Natural killer cell (primary cell): ENCODE results near the gene PIK3CB. TPM values are rescaled to one million over a fixed set of nuclear protein-coding genes. Genes with fewer than 3 reads are reported as not detected.
"Not testable (repeated sequence)": the region's sequence is repeated elsewhere in the genome, so short reads cannot be mapped to it uniquely, and the experiment has no call there.

ENCODE experiments used
- ATAC-seq, 3 donors: fragments of 150-1000 bp in 2 of 3; fragments of 200-7000 bp in 1 of 3; cut with Tn5 transposase; 1 replicate in 1 of 3; 2 replicates in 2 of 3; pipeline ENCODE4 v1.10.0; 2021; ENCODE audit warnings: mild to moderate bottlenecking in 2 of 3, moderate library complexity in 2 of 3
- DNase-seq, 2 donors: peaks; one replicate each; pipeline versions ENCODE4 v3.0.0 to v3.0.0-alpha.2; 2013 to 2021; ENCODE audit warnings: mixed read lengths in 1 of 2
- H3K27ac ChIP-seq: one replicate; pipeline ENCODE4 v1.5.1; 2013; ENCODE audit warnings: mild to moderate bottlenecking, low read length
- H3K27me3 ChIP-seq: one replicate; pipeline ENCODE4 v1.6.1; 2013; ENCODE audit warnings: low read length; ENCODE audit not compliant: control insufficient read depth, insufficient read depth
- H3K36me3 ChIP-seq: one replicate; pipeline ENCODE4 v1.6.1; 2013; ENCODE audit warnings: low read length; ENCODE audit not compliant: control insufficient read depth, insufficient read depth
- H3K4me1 ChIP-seq: one replicate; pipeline ENCODE4 v1.6.1; 2013; ENCODE audit warnings: low read length; ENCODE audit not compliant: control insufficient read depth, insufficient read depth
- H3K4me3 ChIP-seq: one replicate; pipeline ENCODE4 v1.5.1; 2013; ENCODE audit warnings: low read length
- H3K9me3 ChIP-seq: one replicate; pipeline ENCODE4 v1.6.1; 2013; ENCODE audit warnings: low read length; ENCODE audit not compliant: control insufficient read depth, insufficient read depth
- H3K27ac Mint-ChIP-seq, 2 donors: one replicate each; pipeline ENCODE4 v1.8.0; 2022; ENCODE audit warnings: mild to moderate bottlenecking in 2 of 2, mixed read lengths in 2 of 2, moderate library complexity in 1 of 2
- H3K27me3 Mint-ChIP-seq, 2 donors: one replicate each; pipeline ENCODE4 v1.8.0; 2022; ENCODE audit warnings: low read depth in 2 of 2, mixed read lengths in 2 of 2
- H3K36me3 Mint-ChIP-seq: one replicate; pipeline ENCODE4 v1.8.0; 2022; ENCODE audit warnings: mixed read lengths
- H3K4me1 Mint-ChIP-seq, 2 donors: one replicate each; pipeline ENCODE4 v1.8.0; 2022; ENCODE audit warnings: mixed read lengths in 2 of 2
- H3K4me3 Mint-ChIP-seq: one replicate; pipeline ENCODE4 v1.8.0; 2022; ENCODE audit warnings: mild to moderate bottlenecking, moderate library complexity, mixed read lengths
- H3K9me3 Mint-ChIP-seq, 2 donors: one replicate each; pipeline ENCODE4 v1.8.0; 2022; ENCODE audit warnings: mixed read lengths in 2 of 2
- WGBS: methylation state at CpG from one replicate; pipeline ENCODE4 v1.1.7; 2013; ENCODE audit warnings: missing lambda C conversion rate; ENCODE audit not compliant: insufficient coverage; 5-methylcytosine and 5-hydroxymethylcytosine counted together
- intact Hi-C: fragments of 100-400 bp; cut with micrococcal nuclease; formaldehyde crosslinking; loops from one replicate; pipeline ENCODE4 v1.14.2; 2022
- total RNA-seq, 4 donors: library from RNA; stranded (reverse); fragments of 120-200 nt in 1 of 4; gene quantifications; one replicate each; pipeline versions ENCODE4 v1.2.3 to v1.2.4, GENCODE V29; 2013 to 2022
- TF ChIP-seq, protein P1 (sequence below): fragments of 200-600 bp; IDR thresholded peaks from one replicate; pipeline ENCODE4 v1.8.0; 2022; ENCODE audit warnings: antibody characterized with exemption

Gene PIK3CB
- total RNA-seq, 3 donors from 2014 or later (not counting 1 experiment from before 2014, with no cell fraction given): 13.2 to 20.2 (median 18.0) TPM

DNA sequence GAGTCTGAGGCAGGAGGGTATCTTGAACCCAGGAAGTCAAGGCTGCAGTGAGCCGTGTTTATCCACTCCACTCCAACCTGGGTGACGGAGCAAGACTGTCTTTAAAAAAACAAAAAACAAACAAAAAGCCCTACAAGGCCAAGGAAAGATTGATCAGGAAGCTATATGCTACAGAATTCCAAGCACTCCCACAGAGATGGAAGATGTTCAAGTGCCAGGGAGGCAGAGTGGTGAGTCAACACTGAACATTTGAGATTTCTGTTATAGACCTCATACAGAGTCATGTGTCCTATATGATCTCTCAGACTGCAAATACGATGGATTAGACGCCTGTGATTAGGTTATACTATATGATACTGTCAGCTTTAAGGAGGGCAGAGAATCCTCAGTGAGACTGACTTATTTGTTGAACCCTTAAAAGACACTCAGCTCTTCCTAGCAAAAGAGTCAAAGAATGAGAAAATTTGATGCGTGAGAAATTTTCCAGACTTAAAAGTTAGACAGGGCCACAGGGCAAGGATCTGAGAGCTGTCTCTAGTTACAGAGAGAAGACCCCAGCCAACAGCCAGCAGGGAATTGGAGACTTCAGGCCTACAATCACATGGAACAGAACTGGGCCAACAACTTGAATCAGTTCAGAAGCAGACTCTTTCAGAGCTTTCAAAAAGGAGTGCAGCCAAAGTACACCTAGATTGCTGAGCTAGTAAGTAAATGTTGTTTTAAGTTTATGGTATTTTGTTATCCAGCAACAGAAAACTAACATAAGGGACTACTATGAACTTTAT lies 107.6 kb downstream of the PIK3CB start:
- peaks cover 8 to 12% of the 10 kb centered on the region in 2 donors for H3K4me1 Mint-ChIP-seq
- peaks cover 9% of the 10 kb centered on the region for H3K36me3 Mint-ChIP-seq
- H3K27me3 Mint-ChIP-seq: no peaks in the 10 kb centered on the region
- no peak overlapping the region for H3K27ac Mint-ChIP-seq
- H3K27ac ChIP-seq: no peak overlapping the region
- no peak overlapping the region for H3K4me3 Mint-ChIP-seq
- WGBS: 94% methylated on average over 5 of the region's 5 CpGs
- no peaks in the 10 kb centered on the region for H3K9me3 Mint-ChIP-seq
- TF ChIP-seq, protein P1, sequence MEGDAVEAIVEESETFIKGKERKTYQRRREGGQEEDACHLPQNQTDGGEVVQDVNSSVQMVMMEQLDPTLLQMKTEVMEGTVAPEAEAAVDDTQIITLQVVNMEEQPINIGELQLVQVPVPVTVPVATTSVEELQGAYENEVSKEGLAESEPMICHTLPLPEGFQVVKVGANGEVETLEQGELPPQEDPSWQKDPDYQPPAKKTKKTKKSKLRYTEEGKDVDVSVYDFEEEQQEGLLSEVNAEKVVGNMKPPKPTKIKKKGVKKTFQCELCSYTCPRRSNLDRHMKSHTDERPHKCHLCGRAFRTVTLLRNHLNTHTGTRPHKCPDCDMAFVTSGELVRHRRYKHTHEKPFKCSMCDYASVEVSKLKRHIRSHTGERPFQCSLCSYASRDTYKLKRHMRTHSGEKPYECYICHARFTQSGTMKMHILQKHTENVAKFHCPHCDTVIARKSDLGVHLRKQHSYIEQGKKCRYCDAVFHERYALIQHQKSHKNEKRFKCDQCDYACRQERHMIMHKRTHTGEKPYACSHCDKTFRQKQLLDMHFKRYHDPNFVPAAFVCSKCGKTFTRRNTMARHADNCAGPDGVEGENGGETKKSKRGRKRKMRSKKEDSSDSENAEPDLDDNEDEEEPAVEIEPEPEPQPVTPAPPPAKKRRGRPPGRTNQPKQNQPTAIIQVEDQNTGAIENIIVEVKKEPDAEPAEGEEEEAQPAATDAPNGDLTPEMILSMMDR: no peak
- H3K4me1 ChIP-seq: no peaks in the 10 kb centered on the region
- H3K9me3 ChIP-seq: no peaks in the 10 kb centered on the region
- H3K27me3 ChIP-seq: no peaks in the 10 kb centered on the region
- no peaks in the 10 kb centered on the region for H3K36me3 ChIP-seq
- DNase-seq: no peak
- intact Hi-C loops: no loop called here
- no peak overlapping the region for H3K4me3 ChIP-seq
- no peak for ATAC-seq

DNA sequence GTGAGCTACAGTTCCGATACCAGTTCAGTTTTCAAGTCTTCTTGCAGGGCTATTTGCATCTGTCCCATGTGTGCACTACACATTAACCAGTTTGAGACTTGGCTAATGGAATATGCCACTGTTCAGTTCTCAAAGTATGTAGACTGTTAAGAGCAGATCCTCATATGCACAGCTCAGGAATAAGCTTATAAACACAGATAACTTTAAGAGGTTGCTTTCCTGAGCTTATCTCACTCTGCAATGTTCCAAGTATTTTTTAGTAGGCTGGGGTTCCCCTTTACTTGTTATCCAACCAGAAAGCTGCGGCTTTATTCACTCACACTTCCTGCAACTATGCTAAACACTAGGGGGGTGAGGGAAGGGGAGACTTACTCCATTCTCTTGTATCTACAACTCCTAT lies 108.7 kb downstream of the PIK3CB start:
- ATAC-seq: peak in 1 of 3 donors; percentile 35

DNA sequence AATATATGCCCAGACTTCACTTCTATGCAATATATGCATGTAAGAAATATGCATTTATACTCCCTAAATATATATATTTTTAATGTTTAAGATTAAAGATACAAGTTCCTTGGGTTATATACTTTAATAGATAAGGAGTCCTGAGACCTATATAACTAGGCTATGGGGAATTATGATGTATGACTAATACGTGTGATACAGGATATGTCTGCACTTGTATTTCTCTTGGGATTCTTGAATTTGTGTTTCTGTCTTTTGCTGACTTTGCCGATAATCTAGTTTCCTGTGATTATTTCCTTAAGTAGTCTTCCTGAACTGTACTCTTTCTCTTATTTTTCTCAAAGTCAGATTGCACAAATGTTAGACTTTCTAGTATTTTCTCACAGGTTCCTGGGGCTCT lies 109.6 kb downstream of the PIK3CB start:
- Histone ChIP-seq H3K36me3 (no peaks in the 10 kb centered on the region), H3K27me3 (no peaks in the 10 kb centered on the region), H3K4me1 (no peaks in the 10 kb centered on the region), H3K27ac (no peak overlapping the region), H3K4me3 (no peak overlapping the region), H3K9me3 (no peaks in the 10 kb centered on the region)
- ATAC-seq: no peak
- Mint-ChIP-seq H3K4me1 (peaks cover 6 to 9% of the 10 kb centered on the region in 2 donors), H3K27me3 (no peaks in the 10 kb centered on the region), H3K36me3 (peaks cover 9% of the 10 kb centered on the region), H3K4me3 (no peak overlapping the region), H3K9me3 (no peaks in the 10 kb centered on the region), H3K27ac (no peak overlapping the region)
- TF ChIP-seq, protein P1: no peak
- WGBS: 79% methylated on average over 2 of the region's 2 CpGs
- intact Hi-C loops: no loop called here
- no peak for DNase-seq

More for the DNA sequence above, 108.7 kb downstream of the PIK3CB start:
- H3K4me1 ChIP-seq, H3K27me3 Mint-ChIP-seq, intact Hi-C loops, H3K4me3 Mint-ChIP-seq, H3K36me3 Mint-ChIP-seq, H3K27ac ChIP-seq, H3K36me3 ChIP-seq, H3K4me1 Mint-ChIP-seq, H3K27ac Mint-ChIP-seq, H3K9me3 ChIP-seq, DNase-seq, H3K27me3 ChIP-seq, H3K4me3 ChIP-seq, H3K9me3 Mint-ChIP-seq: not testable (repeated sequence)
- WGBS: 64% methylated on average over 1 of the region's 2 CpGs

DNA sequence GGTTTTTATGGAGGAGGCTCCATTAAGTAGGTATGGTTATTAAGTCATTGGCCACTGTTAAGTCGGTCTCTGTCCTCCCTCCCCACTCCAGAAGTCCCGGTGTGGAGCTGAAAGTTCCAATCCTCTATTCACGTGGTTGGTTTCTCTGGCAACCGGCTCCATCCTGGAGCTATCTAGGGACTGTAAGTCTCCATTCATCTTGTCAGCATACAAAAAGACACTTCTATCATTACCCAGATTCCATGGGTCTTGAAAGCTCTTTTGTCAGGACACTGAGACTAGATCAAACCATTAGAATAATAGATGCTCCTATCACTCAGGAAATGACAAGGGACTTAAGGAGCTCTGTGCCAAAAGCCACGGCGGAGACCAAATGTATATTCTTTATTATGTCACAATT lies 110.3 kb downstream of the PIK3CB start:
- intact Hi-C loops: no loop called here
- ATAC-seq: no peak
- Mint-ChIP-seq H3K4me3 (no peak overlapping the region), H3K27ac (no peak overlapping the region), H3K36me3 (peaks cover 9% of the 10 kb centered on the region), H3K9me3 (no peaks in the 10 kb centered on the region), H3K27me3 (no peaks in the 10 kb centered on the region), H3K4me1 (peaks cover 6 to 9% of the 10 kb centered on the region in 2 donors)
- Histone ChIP-seq H3K9me3 (no peaks in the 10 kb centered on the region), H3K36me3 (no peaks in the 10 kb centered on the region), H3K4me3 (no peak overlapping the region), H3K27ac (no peak overlapping the region), H3K4me1 (no peaks in the 10 kb centered on the region), H3K27me3 (no peaks in the 10 kb centered on the region)
- WGBS: 98% methylated on average over 4 of the region's 6 CpGs
- DNase-seq: no peak
- TF ChIP-seq, protein P1: no peak
